COLO829 (cell line): ENCODE results near the gene PNMT.
A peak's percentile ranks its signal among the peaks of the same experiment; 100 is the strongest.

Experiments
- DNase-seq: peaks from one replicate; pipeline ENCODE4 v3.0.0; 2012; ENCODE audit warnings: low spot score

PNMT gene

GRCh38 chr17:39669897-39670735, 1.9 kb downstream of the PNMT start:
- DNase-seq = no peak

GRCh38 chr17:39670746-39671145, 2.5 kb downstream of the PNMT start:
- DNase-seq = no peak

GRCh38 chr17:39671651-39672521, 3.6 kb downstream of the PNMT start:
- DNase-seq = no peak

GRCh38 chr17:39672522-39673334, 4.5 kb downstream of the PNMT start:
- no peak for DNase-seq

GRCh38 chr17:39673335-39674081, 5.3 kb downstream of the PNMT start:
- no peak for DNase-seq

- no peak for DNase-seq
Observed at GRCh38 chr17:39674179-39674578, 5.9 kb downstream of the PNMT start.

- no peak for DNase-seq
Observed at GRCh38 chr17:39674702-39675389, 6.6 kb downstream of the PNMT start.

- DNase-seq = no peak
Observed at GRCh38 chr17:39675390-39676082, 7.3 kb downstream of the PNMT start.

- no peak for DNase-seq
Observed at GRCh38 chr17:39676198-39676819, 8.1 kb downstream of the PNMT start.

- no peak for DNase-seq
Observed at GRCh38 chr17:39677072-39677471, 8.8 kb downstream of the PNMT start.

GRCh38 chr17:39677542-39678339, 9.5 kb downstream of the PNMT start:
- DNase-seq = no peak

GRCh38 chr17:39678340-39679116, 10.3 kb downstream of the PNMT start:
- DNase-seq = no peak

- no peak for DNase-seq
Observed at GRCh38 chr17:39679521-39680192, 11.4 kb downstream of the PNMT start.

GRCh38 chr17:39683295-39683939, 15.2 kb downstream of the PNMT start:
- no peak for DNase-seq

- DNase-seq = no peak
Observed at GRCh38 chr17:39684369-39685192, 16.3 kb downstream of the PNMT start.

- peak; percentile 31 for DNase-seq
Observed at GRCh38 chr17:39687101-39687545, 18.9 kb downstream of the PNMT start.
